ENCODE measurements around the gene COL15A1. TPM values are rescaled to one million over a fixed set of nuclear protein-coding genes. Genes with fewer than 3 reads are reported as not detected.

The COL15A1 gene
- polyA plus RNA-seq, 1 experiment = 112 TPM

DNA sequence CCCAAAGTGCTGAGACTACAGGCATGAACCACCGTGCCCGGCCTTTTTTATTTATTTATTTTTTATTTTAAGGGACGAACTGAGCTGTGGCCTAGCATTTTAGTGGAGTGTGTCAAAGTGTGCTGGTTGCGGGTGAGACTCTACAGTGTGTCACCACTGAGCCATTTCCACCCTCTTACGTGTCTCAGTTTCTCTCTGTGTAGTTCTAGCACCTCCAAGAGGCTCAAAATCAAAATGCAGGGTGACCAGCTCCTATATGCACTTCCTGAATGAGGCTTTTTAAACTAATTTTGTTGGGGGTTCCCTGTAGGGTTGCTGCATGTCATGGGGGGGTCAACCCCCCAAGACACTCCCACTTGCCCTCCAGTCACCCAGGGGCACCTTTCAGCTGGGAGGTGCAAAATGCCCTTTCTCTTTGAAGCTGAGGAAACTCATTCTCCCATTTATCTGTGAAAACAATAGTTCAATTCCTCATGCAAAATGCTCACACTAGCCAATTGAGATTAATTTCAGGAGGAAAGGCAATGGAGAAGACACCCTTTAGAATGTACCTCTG, 69.3 kb downstream of the COL15A1 start:
- ChIA-PET POLR2A (interaction anchor here (0.6 to 0.7 kb wide), 2 partner anchors 16 to 911 kb away, joined by 4 to 5 read pairs; no protein-coding TSS in a partner anchor), CTCF (interaction anchor here (0.8 to 3.7 kb wide), 7 partner anchors 12 to 165 kb away, joined by 3 to 16 read pairs (median 4); no protein-coding TSS in a partner anchor)
- peaks cover 7% of the 10 kb centered on the region for H3K36me3 ChIP-seq (ENCODE audit: control insufficient read depth, insufficient read depth, low read length)
- DNase-seq (ENCODE audit: low read depth) = no peak
- H3K27me3 ChIP-seq (ENCODE audit: control insufficient read depth, insufficient read depth, low read length) = no peaks in the 10 kb centered on the region
- H3K4me3 ChIP-seq (ENCODE audit: low read depth, low read length) = no peak overlapping the region
- TF ChIP-seq, protein P1, sequence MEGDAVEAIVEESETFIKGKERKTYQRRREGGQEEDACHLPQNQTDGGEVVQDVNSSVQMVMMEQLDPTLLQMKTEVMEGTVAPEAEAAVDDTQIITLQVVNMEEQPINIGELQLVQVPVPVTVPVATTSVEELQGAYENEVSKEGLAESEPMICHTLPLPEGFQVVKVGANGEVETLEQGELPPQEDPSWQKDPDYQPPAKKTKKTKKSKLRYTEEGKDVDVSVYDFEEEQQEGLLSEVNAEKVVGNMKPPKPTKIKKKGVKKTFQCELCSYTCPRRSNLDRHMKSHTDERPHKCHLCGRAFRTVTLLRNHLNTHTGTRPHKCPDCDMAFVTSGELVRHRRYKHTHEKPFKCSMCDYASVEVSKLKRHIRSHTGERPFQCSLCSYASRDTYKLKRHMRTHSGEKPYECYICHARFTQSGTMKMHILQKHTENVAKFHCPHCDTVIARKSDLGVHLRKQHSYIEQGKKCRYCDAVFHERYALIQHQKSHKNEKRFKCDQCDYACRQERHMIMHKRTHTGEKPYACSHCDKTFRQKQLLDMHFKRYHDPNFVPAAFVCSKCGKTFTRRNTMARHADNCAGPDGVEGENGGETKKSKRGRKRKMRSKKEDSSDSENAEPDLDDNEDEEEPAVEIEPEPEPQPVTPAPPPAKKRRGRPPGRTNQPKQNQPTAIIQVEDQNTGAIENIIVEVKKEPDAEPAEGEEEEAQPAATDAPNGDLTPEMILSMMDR (IDR thresholded peaks at IDR 0.05; ENCODE audit: insufficient read depth, low read depth, low read length) = no peak

DNA sequence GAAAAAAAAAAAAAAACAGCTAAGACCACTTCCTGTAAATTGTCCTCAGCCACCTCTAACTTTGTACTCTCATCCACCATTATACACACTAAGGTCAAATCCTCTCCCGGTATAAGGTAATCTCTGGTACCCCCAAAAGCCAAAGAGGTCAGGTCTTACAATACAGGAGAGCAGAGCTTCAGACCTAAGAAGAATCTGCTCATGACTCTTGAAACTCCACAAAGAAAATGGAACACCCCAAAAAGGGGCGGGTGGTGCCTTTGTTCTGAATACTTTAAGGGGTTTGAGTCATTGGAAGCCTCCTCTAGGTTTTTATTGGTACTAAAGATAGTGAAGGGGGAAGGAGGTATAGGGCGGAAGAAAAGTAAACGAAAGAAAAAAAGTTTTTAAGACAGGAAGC, 69.8 kb downstream of the COL15A1 start:
- no peak for DNase-seq (ENCODE audit: low read depth)
- no peak overlapping the region for H3K4me3 ChIP-seq (ENCODE audit: low read depth, low read length)
- TF ChIP-seq, protein P1 (IDR thresholded peaks at IDR 0.05; ENCODE audit: insufficient read depth, low read depth, low read length) = no peak
- no peaks in the 10 kb centered on the region for H3K27me3 ChIP-seq (ENCODE audit: control insufficient read depth, insufficient read depth, low read length)
- H3K36me3 ChIP-seq (ENCODE audit: control insufficient read depth, insufficient read depth, low read length) = peaks cover 7% of the 10 kb centered on the region
- ChIA-PET CTCF (interaction anchor here (0.8 to 3.7 kb wide), 11 partner anchors 9 to 166 kb away, joined by 3 to 16 read pairs (median 3); no protein-coding TSS in a partner anchor), POLR2A (interaction anchor here (0.6 to 0.7 kb wide), 2 partner anchors 16 to 910 kb away, joined by 4 to 5 read pairs; no protein-coding TSS in a partner anchor)

DNA sequence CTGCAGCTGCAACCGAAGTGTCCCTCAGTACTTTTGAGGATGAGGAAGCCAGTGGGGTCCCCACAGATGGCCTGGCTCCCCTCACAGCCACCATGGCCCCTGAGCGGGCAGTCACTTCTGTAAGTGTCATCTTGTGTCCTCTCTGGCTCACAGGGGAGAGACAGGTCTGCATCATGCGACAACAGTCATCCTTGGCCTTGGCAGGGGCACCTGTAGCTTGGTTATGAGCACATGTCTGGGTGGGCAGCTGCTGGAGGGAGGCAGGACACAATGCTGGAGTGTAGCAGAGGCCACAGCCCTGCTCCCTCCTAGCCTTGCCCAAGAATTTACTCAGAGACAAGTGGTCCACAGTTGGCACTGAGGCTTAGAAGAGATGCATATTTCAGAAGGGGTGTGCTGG, 71.7 kb downstream of the COL15A1 start:
- H3K27me3 ChIP-seq (ENCODE audit: control insufficient read depth, insufficient read depth, low read length) = no peaks in the 10 kb centered on the region
- TF ChIP-seq, protein P1 (IDR thresholded peaks at IDR 0.05; ENCODE audit: insufficient read depth, low read depth, low read length) = no peak
- CTCF ChIA-PET = interaction anchor here (0.8 to 3.7 kb wide), 5 partner anchors 13 to 155 kb away, joined by 3 to 14 read pairs (median 5); no protein-coding TSS in a partner anchor

DNA sequence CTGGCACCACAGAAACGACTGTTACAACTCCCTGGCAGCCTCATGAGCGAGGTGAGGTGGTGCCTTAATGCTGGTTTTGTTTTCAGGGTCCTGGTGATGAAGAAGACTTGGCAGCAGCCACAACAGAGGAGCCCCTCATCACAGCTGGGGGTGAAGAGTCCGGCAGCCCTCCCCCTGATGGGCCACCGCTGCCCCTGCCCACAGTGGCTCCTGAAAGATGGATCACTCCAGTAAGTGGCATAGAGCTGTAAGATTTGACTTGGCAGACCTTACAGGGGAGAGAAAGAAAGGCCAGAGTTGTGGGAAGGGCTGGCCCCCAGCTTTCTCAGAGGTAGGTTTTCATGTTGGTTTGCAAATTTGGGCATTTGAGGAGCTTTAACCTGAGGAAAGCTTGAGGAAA, 72.2 kb downstream of the COL15A1 start:
- peaks cover 7% of the 10 kb centered on the region for H3K36me3 ChIP-seq (ENCODE audit: control insufficient read depth, insufficient read depth, low read length)
- TF ChIP-seq, protein P1 (IDR thresholded peaks at IDR 0.05; ENCODE audit: insufficient read depth, low read depth, low read length) = no peak
- POLR2A ChIA-PET = no interaction called here
- DNase-seq (ENCODE audit: low read depth) = no peak
- H3K4me3 ChIP-seq (ENCODE audit: low read depth, low read length) = no peak overlapping the region
- H3K27me3 ChIP-seq (ENCODE audit: control insufficient read depth, insufficient read depth, low read length) = no peaks in the 10 kb centered on the region
- CTCF ChIA-PET = interaction anchor here (0.8 to 3.7 kb wide), 4 partner anchors 14 to 155 kb away, joined by 3 to 14 read pairs (median 4); no protein-coding TSS in a partner anchor

More for the DNA sequence above, 71.7 kb downstream of the COL15A1 start:
- DNase-seq (ENCODE audit: low read depth) = no peak
- POLR2A ChIA-PET = no interaction called here
- H3K4me3 ChIP-seq (ENCODE audit: low read depth, low read length) = no peak overlapping the region
- H3K36me3 ChIP-seq (ENCODE audit: control insufficient read depth, insufficient read depth, low read length) = peaks cover 7% of the 10 kb centered on the region

DNA sequence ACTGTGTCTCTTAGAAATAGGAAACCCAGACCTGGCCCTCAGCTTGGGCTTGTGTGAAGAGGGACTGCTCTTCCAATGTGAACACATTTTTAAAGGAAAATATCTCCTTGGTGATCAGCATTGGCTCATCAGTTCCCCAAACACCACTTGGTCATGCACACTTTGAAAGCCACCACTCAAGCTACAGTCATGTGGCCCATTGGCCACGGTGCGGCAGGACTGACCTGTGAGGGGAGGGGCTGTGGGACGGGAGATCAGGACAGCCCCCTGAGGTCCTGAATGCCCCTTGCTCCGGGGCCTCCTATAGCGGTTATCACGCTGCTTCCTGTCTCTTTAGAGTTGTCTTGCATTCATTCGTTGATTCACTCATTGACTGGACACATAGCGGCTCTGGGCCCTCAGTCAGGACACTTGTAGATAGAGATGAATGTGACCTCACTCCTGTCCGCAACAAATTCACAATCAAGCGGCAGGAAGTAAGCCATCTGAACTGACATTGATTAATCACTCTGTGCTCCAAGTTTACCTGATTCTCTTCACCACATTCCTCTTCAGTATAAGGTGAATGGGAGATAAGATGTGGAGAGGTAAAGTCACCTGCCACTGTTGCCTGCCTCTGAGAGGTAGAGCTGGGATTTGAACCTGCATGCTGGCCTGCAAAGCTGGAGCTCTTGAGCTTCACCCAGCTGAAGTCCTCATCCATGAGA, 73.1 kb downstream of the COL15A1 start:
- Histone ChIP-seq H3K4me3 (ENCODE audit: low read depth, low read length) (no peak overlapping the region), H3K36me3 (ENCODE audit: control insufficient read depth, insufficient read depth, low read length) (peaks cover 7% of the 10 kb centered on the region), H3K27me3 (ENCODE audit: control insufficient read depth, insufficient read depth, low read length) (no peaks in the 10 kb centered on the region)
- TF ChIP-seq, protein P1 (IDR thresholded peaks at IDR 0.05; ENCODE audit: insufficient read depth, low read depth, low read length) = no peak
- DNase-seq (ENCODE audit: low read depth) = no peak
- CTCF ChIA-PET = interaction anchor here (0.6 to 2.1 kb wide), 2 partner anchors 19 to 75 kb away, joined by 3 to 5 read pairs; no protein-coding TSS in a partner anchor
- POLR2A ChIA-PET = no interaction called here
